ENCODE data around the gene CCR7.
A peak's percentile ranks its signal among the peaks of the same experiment; 100 is the strongest.

CCR7 gene

GRCh38 chr17:40564883-40565768 is at the start of gene CCR7:
TSS of gene CCR7 (minus strand) at chr17:40565472. CDS start at chr17:40565409, 63 bp downstream.
- peak; percentile 61 to 76 for DNase-seq (ENCODE audit: low read depth in 1 of 2, low spot score in 1 of 2)

- no peak for DNase-seq (ENCODE audit: low read depth in 1 of 2, low spot score in 1 of 2)
These were observed 49.3 kb upstream of the CCR7 start for GRCh38 chr17:40614431-40615067.

GRCh38 chr17:40613467-40614154 is 48.3 kb upstream of the CCR7 start:
- no peak for DNase-seq (ENCODE audit: low read depth in 1 of 2, low spot score in 1 of 2)

GRCh38 chr17:40612599-40613244 is 47.5 kb upstream of the CCR7 start:
- DNase-seq (ENCODE audit: low read depth in 1 of 2, low spot score in 1 of 2): peak in 1 of 2 donors; percentile 36

- no peak for DNase-seq (ENCODE audit: low read depth in 1 of 2, low spot score in 1 of 2)
These were observed 46.7 kb upstream of the CCR7 start for GRCh38 chr17:40611840-40612474.

- DNase-seq (ENCODE audit: low read depth in 1 of 2, low spot score in 1 of 2): no peak
These were observed 45.1 kb upstream of the CCR7 start for GRCh38 chr17:40610359-40610758.

- DNase-seq (ENCODE audit: low read depth in 1 of 2, low spot score in 1 of 2): no peak
These were observed 42.8 kb upstream of the CCR7 start for GRCh38 chr17:40608061-40608581.

- DNase-seq (ENCODE audit: low read depth in 1 of 2, low spot score in 1 of 2): no peak
These were observed 42.4 kb upstream of the CCR7 start for GRCh38 chr17:40607641-40608040.

- no peak for DNase-seq (ENCODE audit: low read depth in 1 of 2, low spot score in 1 of 2)
These were observed 41.5 kb upstream of the CCR7 start for GRCh38 chr17:40606548-40607353.

GRCh38 chr17:40605306-40605705 is 40.0 kb upstream of the CCR7 start:
- peak in 1 of 2 donors; percentile 72 for DNase-seq (ENCODE audit: low read depth in 1 of 2, low spot score in 1 of 2)

GRCh38 chr17:40604327-40605080 is 39.2 kb upstream of the CCR7 start:
- no peak for DNase-seq (ENCODE audit: low read depth in 1 of 2, low spot score in 1 of 2)

- DNase-seq (ENCODE audit: low read depth in 1 of 2, low spot score in 1 of 2): peak in 1 of 2 donors; percentile 82
These were observed 37.5 kb upstream of the CCR7 start for GRCh38 chr17:40602445-40603443.

- no peak for DNase-seq (ENCODE audit: low read depth in 1 of 2, low spot score in 1 of 2)
These were observed 35.3 kb upstream of the CCR7 start for GRCh38 chr17:40600486-40601046.

- DNase-seq (ENCODE audit: low read depth in 1 of 2, low spot score in 1 of 2): no peak
These were observed 34.1 kb upstream of the CCR7 start for GRCh38 chr17:40599468-40599763.

- DNase-seq (ENCODE audit: low read depth in 1 of 2, low spot score in 1 of 2): peak; percentile 60 to 73
These were observed 33.6 kb upstream of the CCR7 start for GRCh38 chr17:40598619-40599467.

GRCh38 chr17:40598301-40598618 is 33.0 kb upstream of the CCR7 start:
- no peak for DNase-seq (ENCODE audit: low read depth in 1 of 2, low spot score in 1 of 2)
